ENCODE measurements around the gene DCUN1D3. TPM values are rescaled to one million over a fixed set of nuclear protein-coding genes. Genes with fewer than 3 reads are reported as not detected.
A peak's percentile ranks its signal among the peaks of the same experiment; 100 is the strongest.

Gene DCUN1D3
- total RNA-seq, 1 experiment from 2014 or later, result 14.6 TPM

DNA sequence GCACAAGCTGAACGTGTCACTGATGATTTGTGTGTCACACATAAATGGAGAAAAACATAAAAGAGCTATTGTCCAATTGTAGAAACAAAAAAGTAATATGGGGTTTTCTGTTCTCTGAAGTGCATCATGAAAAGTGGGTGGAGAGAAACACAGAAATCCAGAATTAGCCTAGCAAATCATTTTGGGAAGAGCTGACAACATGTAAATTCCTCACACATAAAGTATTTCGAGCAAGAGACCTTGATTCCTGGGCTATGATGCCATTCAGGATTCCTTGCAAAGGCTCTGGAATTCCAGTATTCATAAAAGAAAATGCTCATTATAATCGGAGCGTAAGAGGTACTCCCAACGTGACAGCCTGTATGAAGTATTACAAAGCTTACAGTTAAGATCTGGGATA is 1.1 kb downstream of the DCUN1D3 start:
- Histone ChIP-seq H4K20me1 (ENCODE audit: insufficient read depth) (peaks cover 7% of the 10 kb centered on the region; the same call in 1 of the 2 replicates), H3K36me3 (ENCODE audit: low read depth) (peaks cover 34% of the 10 kb centered on the region; the same call in 1 of the 2 replicates), H3K4me1 (replicated peaks; ENCODE audit: insufficient read depth) (peaks cover 51% of the 10 kb centered on the region), H3K9me3 (ENCODE audit: insufficient read depth, low read depth) (no peaks in the 10 kb centered on the region), H3K9me2 (ENCODE audit: insufficient read depth) (no peaks in the 10 kb centered on the region), H3F3A (ENCODE audit: insufficient read depth, low read depth) (peaks cover 32% of the 10 kb centered on the region), H3K27me3 (ENCODE audit: insufficient read depth, low read depth) (no peaks in the 10 kb centered on the region), H3K27ac (peak overlapping the region; percentile 99), H3K79me2 (ENCODE audit: low read depth) (peaks cover 88% of the 10 kb centered on the region), H3K4me2 (peak overlapping the region; percentile 96), H3K4me3 (peak overlapping the region; percentile 84), H2AFZ (0 out of 2 replicates have a peak overlapping the region, but pooled peaks have one; percentile 44)
- intact Hi-C loops (cut with micrococcal nuclease; ENCODE audit: unreplicated experiment), result loop anchor here (1.0 kb wide), 1 partner anchor 48 kb away; no protein-coding TSS in a partner anchor
- TSS peak; percentile 32 for BruUV-seq (replicated peaks)
- ChIA-PET CTCF (no interaction called here), POLR2A (ENCODE audit: unreplicated experiment) (interaction anchor here (0.6 kb wide), 1 partner anchor 15 kb away, joined by 3 read pairs; no protein-coding TSS in a partner anchor)
- peak in 1 of 2 experiments; percentile 50 for DNase-seq
- TF ChIP-seq, protein P1, sequence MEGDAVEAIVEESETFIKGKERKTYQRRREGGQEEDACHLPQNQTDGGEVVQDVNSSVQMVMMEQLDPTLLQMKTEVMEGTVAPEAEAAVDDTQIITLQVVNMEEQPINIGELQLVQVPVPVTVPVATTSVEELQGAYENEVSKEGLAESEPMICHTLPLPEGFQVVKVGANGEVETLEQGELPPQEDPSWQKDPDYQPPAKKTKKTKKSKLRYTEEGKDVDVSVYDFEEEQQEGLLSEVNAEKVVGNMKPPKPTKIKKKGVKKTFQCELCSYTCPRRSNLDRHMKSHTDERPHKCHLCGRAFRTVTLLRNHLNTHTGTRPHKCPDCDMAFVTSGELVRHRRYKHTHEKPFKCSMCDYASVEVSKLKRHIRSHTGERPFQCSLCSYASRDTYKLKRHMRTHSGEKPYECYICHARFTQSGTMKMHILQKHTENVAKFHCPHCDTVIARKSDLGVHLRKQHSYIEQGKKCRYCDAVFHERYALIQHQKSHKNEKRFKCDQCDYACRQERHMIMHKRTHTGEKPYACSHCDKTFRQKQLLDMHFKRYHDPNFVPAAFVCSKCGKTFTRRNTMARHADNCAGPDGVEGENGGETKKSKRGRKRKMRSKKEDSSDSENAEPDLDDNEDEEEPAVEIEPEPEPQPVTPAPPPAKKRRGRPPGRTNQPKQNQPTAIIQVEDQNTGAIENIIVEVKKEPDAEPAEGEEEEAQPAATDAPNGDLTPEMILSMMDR (conservative IDR thresholded peaks at IDR 0.05), result no peak
- no peak for TF ChIP-seq EZH2 (IDR thresholded peaks at IDR 0.05; ENCODE audit: low read depth)

DNA sequence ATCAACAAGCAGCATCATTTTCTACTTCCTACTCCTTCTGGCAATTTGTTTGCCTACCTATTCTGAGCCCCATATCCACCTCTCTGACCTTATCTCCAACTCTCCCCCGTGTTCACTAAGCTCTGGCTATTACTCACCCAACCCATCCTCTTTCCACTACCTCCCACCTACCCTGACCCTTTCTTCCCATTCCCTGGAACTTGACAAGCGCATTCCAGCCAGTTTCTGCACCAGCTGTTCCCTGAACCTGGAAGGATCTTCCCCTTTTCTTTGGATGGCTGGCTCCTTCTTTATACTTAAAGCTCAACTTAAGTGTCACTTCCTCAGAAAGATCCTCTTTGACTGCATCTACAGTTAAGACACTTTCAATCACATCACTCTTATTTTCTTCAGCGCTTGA is 2.2 kb downstream of the DCUN1D3 start:
- Histone ChIP-seq H4K20me1 (ENCODE audit: insufficient read depth) (peaks cover 7% of the 10 kb centered on the region; the same call in 1 of the 2 replicates), H3K27ac (no peak overlapping the region), H3K9me2 (ENCODE audit: insufficient read depth) (no peaks in the 10 kb centered on the region), H3K4me1 (replicated peaks; ENCODE audit: insufficient read depth) (peaks cover 40% of the 10 kb centered on the region), H3K4me2 (peak overlapping the region; percentile 96), H3K79me2 (ENCODE audit: low read depth) (peaks cover 88% of the 10 kb centered on the region), H3K4me3 (0 out of 2 replicates have a peak overlapping the region, but pooled peaks have one; percentile 7), H3F3A (ENCODE audit: insufficient read depth, low read depth) (peaks cover 20% of the 10 kb centered on the region), H3K36me3 (ENCODE audit: low read depth) (peaks cover 28% of the 10 kb centered on the region; the same call in 1 of the 2 replicates), H3K9me3 (ENCODE audit: insufficient read depth, low read depth) (no peaks in the 10 kb centered on the region), H3K27me3 (ENCODE audit: insufficient read depth, low read depth) (no peaks in the 10 kb centered on the region), H2AFZ (no peak overlapping the region)
- no peak for TF ChIP-seq EZH2 (IDR thresholded peaks at IDR 0.05; ENCODE audit: low read depth)
- TF ChIP-seq, protein P1 (conservative IDR thresholded peaks at IDR 0.05), result no peak
- POLR2A ChIA-PET (ENCODE audit: unreplicated experiment), result interaction anchor here (0.5 to 0.6 kb wide), 3 partner anchors 13 to 1374 kb away, joined by 3 to 7 read pairs (median 3); no protein-coding TSS in a partner anchor
- BruUV-seq (replicated peaks), result no TSS peak
- CTCF ChIA-PET, result no interaction called here
- intact Hi-C loops (cut with micrococcal nuclease; ENCODE audit: unreplicated experiment), result no loop called here
- no peak for DNase-seq

DNA sequence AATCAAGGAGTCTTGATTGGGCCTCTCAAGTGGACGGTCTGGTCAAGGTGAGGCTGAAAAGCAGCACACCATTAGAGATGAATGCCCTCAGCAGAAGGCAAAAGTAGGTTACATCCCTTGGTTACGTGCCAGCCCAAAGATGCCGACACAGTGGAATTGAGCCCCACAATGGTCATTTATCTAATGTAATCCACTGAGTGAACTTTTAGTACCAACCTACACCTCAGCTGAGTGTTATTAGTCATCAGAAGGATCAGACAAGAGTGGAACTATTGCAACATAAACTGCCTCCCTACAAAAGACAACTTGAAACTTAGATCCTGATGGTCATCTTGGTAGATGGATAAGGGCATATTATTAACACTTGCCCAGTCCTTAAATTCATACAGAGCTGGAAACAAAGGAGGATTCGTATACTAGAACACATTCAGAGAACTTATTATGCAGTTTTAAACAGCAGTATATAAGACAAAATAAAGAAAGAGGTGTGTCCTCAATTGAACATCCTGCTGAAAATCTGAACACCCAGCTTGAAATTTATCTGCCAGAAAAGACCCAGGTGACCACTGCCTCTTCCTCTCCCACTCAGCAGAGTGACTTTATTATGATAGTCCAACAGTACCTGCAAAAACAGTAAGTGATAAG is 2.8 kb downstream of the DCUN1D3 start:
- H3K4me3 ChIP-seq, result no peak overlapping the region
- H4K20me1 ChIP-seq (ENCODE audit: insufficient read depth), result peaks cover 7% of the 10 kb centered on the region; the same call in 1 of the 2 replicates
- CTCF ChIA-PET, result interaction anchor here (0.5 kb wide), 1 partner anchor 77 kb away, joined by 3 read pairs; no protein-coding TSS in a partner anchor
- H3F3A ChIP-seq (ENCODE audit: insufficient read depth, low read depth), result peaks cover 16% of the 10 kb centered on the region
- no peak for DNase-seq
- H2AFZ ChIP-seq, result no peak overlapping the region
- no peaks in the 10 kb centered on the region for H3K27me3 ChIP-seq (ENCODE audit: insufficient read depth, low read depth)
- no peaks in the 10 kb centered on the region for H3K9me3 ChIP-seq (ENCODE audit: insufficient read depth, low read depth)
- no peak overlapping the region for H3K27ac ChIP-seq
- peaks cover 24% of the 10 kb centered on the region; the same call in 1 of the 2 replicates for H3K36me3 ChIP-seq (ENCODE audit: low read depth)
- no TSS peak for BruUV-seq (replicated peaks)
- no peaks in the 10 kb centered on the region for H3K9me2 ChIP-seq (ENCODE audit: insufficient read depth)
- H3K4me1 ChIP-seq (replicated peaks; ENCODE audit: insufficient read depth), result peaks cover 34% of the 10 kb centered on the region
- H3K4me2 ChIP-seq, result peak overlapping the region; percentile 96
- intact Hi-C loops (cut with micrococcal nuclease; ENCODE audit: unreplicated experiment), result no loop called here
- POLR2A ChIA-PET (ENCODE audit: unreplicated experiment), result interaction anchor here (0.5 kb wide), 1 partner anchor 12 kb away, joined by 3 read pairs; no protein-coding TSS in a partner anchor
- TF ChIP-seq, protein P1 (conservative IDR thresholded peaks at IDR 0.05), result no peak
- no peak for TF ChIP-seq EZH2 (IDR thresholded peaks at IDR 0.05; ENCODE audit: low read depth)
- H3K79me2 ChIP-seq (ENCODE audit: low read depth), result peaks cover 86% of the 10 kb centered on the region
